ENCODE data around the gene SLC35C1. TPM values are rescaled to one million over a fixed set of nuclear protein-coding genes. Genes with fewer than 3 reads are reported as not detected.
"Not testable (repeated sequence)": the region's sequence is repeated elsewhere in the genome, so short reads cannot be mapped to it uniquely, and the experiment has no call there.

The SLC35C1 gene
- polyA plus RNA-seq, 3 donors, result 8.1 to 10.2 (median 8.9) TPM

- not testable (repeated sequence) for DNase-seq
Measured at GRCh38 chr11:45840251-45840650, 35.3 kb downstream of the SLC35C1 start.

GRCh38 chr11:45843158-45843924 is 38.4 kb downstream of the SLC35C1 start:
- DNase-seq, result peak; percentile 91

GRCh38 chr11:45844822-45845578 is 40.1 kb downstream of the SLC35C1 start:
- DNase-seq, result no peak

GRCh38 chr11:45846174-45846675 is 41.3 kb downstream of the SLC35C1 start:
- DNase-seq, result no peak

GRCh38 chr11:45846974-45847910 is 42.3 kb downstream of the SLC35C1 start, which contains the start of gene CRY2:
Gene CRY2 (plus strand): TSS chr11:45847475. CDS start chr11:45847491, 16 bp downstream.
- DNase-seq, result peak; percentile 98

- peak; percentile 59 for DNase-seq
Measured at GRCh38 chr11:45847911-45848316, 43.0 kb downstream of the SLC35C1 start.

- DNase-seq, result no peak
Measured at GRCh38 chr11:45848654-45849081, 43.7 kb downstream of the SLC35C1 start.

GRCh38 chr11:45850446-45850845 is 45.5 kb downstream of the SLC35C1 start:
- DNase-seq, result no peak

- DNase-seq, result no peak
Measured at GRCh38 chr11:45851228-45851627, 46.3 kb downstream of the SLC35C1 start.

GRCh38 chr11:45852018-45852711 is 47.2 kb downstream of the SLC35C1 start:
- DNase-seq, result no peak

GRCh38 chr11:45852712-45853101 is 47.8 kb downstream of the SLC35C1 start:
- DNase-seq, result no peak

- no peak for DNase-seq
Measured at GRCh38 chr11:45853332-45854219, 48.6 kb downstream of the SLC35C1 start.

- no peak for DNase-seq
Measured at GRCh38 chr11:45855308-45855707, 50.4 kb downstream of the SLC35C1 start.

GRCh38 chr11:45856044-45856468 is 51.1 kb downstream of the SLC35C1 start:
- DNase-seq, result no peak

GRCh38 chr11:45857961-45858474 is 53.1 kb downstream of the SLC35C1 start:
- DNase-seq, result no peak

GRCh38 chr11:45858751-45859398 is 53.9 kb downstream of the SLC35C1 start:
- no peak for DNase-seq

- peak; percentile 54 for DNase-seq
Measured at GRCh38 chr11:45859661-45860140, 54.8 kb downstream of the SLC35C1 start.

GRCh38 chr11:45860348-45860747 is 55.4 kb downstream of the SLC35C1 start:
- DNase-seq, result no peak
